Panc1 (cell line): ENCODE results near the gene FGF22.

ENCODE experiments used
- CTCF ChIP-seq: fragments of 450-650 bp; IDR thresholded peaks from 2 replicates; pipeline ENCODE4 v1.5.1; 2017; ENCODE audit warnings: mild to moderate bottlenecking
- POLR2AphosphoS5 ChIP-seq: IDR thresholded peaks from 2 replicates; pipeline ENCODE4 v1.6.1; 2012; ENCODE audit warnings: mild to moderate bottlenecking, low read depth, low read length, moderate library complexity
- REST ChIP-seq, 2 experiments: IDR thresholded peaks; 2 replicates each; pipeline ENCODE4 v1.6.1; 2011 to 2012; ENCODE audit warnings: low read depth in 2 of 2, control low read depth in 1 of 2, low read length in 1 of 2, mild to moderate bottlenecking in 1 of 2, moderate library complexity in 1 of 2; ENCODE audit not compliant: insufficient read depth in 1 of 2
- TCF7L2 ChIP-seq: IDR thresholded peaks from 2 replicates; pipeline ENCODE4 v1.6.1; 2011; ENCODE audit warnings: mild to moderate bottlenecking, low read depth, low read length, inconsistent platforms

- no peak for TF ChIP-seq CTCF
- no peak for TF ChIP-seq POLR2AphosphoS5
- no peak for TF ChIP-seq REST (IDR thresholded peaks at IDR 0.05; ENCODE audit: insufficient read depth in 1 of 2, low read depth in 2 of 2, low read length in 1 of 2)
- no peak for TF ChIP-seq TCF7L2
Observed at GRCh38 chr19:651114-651818, 11.6 kb downstream of the FGF22 start.
